GM20000 (cell line): ENCODE measurements around the gene RAB14.

Source experiments
- DNase-seq: peaks from one replicate; pipeline ENCODE4 v3.0.0; 2012; ENCODE audit warnings: low spot score
- CTCF ChIP-seq: IDR thresholded peaks from 2 replicates; pipeline ENCODE4 v1.5.1; 2012; ENCODE audit warnings: mild to moderate bottlenecking, control low read depth; ENCODE audit errors: extremely low read depth, missing control alignments

RAB14 gene

GRCh38 chr9:121219530-121219929 lies 17.9 kb upstream of the RAB14 start:
- TF ChIP-seq CTCF = no peak
- DNase-seq = no peak

DNA sequence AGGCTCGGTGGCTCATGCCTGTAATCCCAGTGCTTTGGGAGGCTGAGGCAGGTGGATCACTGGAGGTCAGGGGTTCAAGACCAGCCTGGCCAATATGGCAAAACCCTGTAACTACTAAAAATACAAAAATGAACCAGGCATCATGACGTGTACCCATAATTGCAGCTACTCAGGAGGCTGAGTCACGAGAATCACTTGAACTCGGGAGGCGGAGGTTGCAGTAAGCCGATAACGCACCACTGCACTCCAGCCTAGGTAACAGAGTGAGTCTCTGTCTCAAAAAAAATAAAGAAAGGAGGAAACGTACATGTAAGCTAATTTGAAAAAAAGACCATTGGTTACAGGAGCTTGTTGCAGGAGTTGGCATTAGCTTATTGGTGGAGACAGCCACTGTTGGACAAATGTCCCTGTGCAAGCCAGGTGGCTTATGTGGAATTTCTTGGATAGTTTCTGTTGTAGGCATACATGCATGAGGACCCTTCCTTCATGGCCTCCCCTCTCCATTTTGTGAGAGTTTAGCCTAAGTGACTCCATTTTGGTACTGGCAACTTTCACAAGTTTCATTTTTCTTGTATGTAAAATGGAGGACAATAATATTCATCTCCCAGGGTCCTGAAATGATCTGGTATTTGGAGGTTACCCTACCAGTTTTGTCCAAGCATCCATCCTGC lies 16.8 kb upstream of the RAB14 start:
- DNase-seq = no peak
- TF ChIP-seq CTCF = no peak

DNA sequence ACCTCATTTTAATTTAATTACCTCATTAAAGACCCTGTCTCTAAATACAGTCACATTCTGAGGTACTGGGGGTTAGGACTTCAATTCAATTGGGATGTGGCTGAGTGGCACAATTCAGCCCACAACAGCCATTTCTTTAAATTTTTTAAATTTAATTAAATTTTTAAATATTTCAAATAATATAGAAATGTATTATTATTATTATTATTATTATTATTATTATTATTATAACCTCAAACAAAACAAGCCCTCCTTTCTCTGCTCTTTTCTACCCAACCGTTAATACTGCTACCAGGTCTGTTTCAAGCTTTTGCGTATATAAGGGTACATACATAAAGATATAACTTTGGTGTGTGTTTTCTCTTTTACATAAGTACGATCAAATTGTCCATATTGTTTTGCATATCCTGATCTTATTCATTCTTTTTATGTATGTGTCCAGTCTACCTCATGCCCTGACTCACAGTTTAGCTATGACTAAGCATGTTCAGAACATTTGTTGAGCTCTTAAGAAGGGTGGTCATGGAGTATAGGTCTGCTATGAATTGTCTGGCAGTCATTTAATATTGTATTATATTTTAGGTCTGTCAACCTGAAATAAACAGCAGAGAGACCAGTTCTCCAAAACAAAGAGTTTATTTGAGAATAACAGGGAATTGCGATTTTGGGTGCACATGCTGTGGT lies 16.1 kb upstream of the RAB14 start:
- no peak for TF ChIP-seq CTCF
- DNase-seq = peak; percentile 56

DNA sequence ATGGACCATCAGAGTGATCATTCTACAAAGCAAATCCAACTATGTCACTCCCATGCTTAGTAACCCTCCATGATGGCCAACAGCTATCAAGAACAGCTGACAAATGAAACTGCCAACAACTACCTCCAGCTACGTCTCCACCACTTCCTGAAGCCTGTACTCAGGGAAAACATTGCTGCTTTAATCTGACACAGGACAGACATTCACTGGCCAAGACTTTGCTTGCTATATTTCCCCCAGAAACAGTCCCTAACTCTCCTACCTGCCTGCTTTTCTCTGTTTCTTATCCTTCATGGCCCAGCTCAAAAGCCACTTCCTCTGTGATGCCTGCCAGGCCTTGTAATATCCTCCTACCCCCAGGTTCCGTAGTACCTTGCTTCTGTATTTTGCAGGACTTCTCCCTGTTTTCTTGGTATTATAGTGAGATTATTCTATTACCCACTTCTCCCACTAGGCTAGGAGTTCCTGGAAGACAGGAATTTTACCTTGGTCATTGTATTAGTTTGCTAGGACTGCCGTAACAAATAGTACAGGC lies 14.7 kb upstream of the RAB14 start:
- no peak for DNase-seq
- no peak for TF ChIP-seq CTCF

DNA sequence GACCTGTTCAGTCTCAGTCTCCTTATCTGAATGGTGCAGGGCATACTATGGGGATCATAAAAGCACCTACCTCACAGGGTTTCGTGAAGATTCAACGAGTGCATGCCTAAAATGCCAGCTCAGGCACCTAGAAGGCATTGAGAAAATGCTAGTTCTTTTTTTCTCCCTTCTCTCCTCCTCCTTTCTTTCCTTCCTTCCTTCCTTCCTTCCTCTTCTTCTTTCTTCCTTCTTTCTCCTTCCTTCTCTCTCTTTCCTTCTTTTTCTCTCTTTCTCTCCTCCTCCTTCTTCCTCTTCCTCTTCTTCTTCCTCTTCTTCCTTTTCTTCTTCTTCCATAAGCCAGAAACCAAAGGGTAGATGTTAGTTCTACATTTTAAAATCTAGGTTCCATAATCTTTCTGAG lies 12.3 kb upstream of the RAB14 start:
- no peak for DNase-seq
- no peak for TF ChIP-seq CTCF

GRCh38 chr9:121213136-121213806 lies 11.6 kb upstream of the RAB14 start:
- peak; percentile 85 for TF ChIP-seq CTCF
- DNase-seq = peak; percentile 70

DNA sequence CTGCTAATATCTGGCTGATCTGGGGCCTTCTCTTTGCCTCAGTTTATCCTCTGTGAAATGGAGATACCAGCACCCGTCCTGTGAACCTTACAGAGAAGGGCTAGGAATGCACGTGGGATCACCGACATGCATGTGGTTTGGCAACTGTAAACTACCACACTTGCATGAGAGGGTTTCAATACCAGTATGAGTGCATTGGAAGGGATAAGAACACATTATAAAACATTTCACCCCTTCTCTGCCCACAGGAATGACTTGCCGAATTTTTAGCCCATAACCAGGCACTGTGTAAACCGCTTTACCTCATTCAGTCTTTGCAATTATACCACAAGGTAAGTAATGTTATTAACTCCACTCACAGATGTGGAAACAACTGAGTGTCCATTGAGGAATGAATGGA lies 8.9 kb upstream of the RAB14 start:
- DNase-seq = no peak
- no peak for TF ChIP-seq CTCF
